AML-193 (cell line): ENCODE results near the gene ZSWIM5.
"Not testable (repeated sequence)": the region's sequence is repeated elsewhere in the genome, so short reads cannot be mapped to it uniquely, and the experiment has no call there.

Source experiments
- DNase-seq, 2 experiments: peaks; one replicate each; lab custom pipeline; 2025; lab: John Stamatoyannopoulos, UW

The ZSWIM5 gene

GRCh38 chr1:45093334-45093733, 113.1 kb downstream of the ZSWIM5 start:
- no peak for DNase-seq

- DNase-seq: no peak
Measured at GRCh38 chr1:45089711-45090110, 116.7 kb downstream of the ZSWIM5 start.

GRCh38 chr1:45084562-45084961, 121.8 kb downstream of the ZSWIM5 start:
- DNase-seq: no peak

GRCh38 chr1:45079533-45079932, 126.9 kb downstream of the ZSWIM5 start:
- no peak for DNase-seq

- not testable (repeated sequence) for DNase-seq
Measured at GRCh38 chr1:45076959-45077358, 129.4 kb downstream of the ZSWIM5 start.

GRCh38 chr1:45071567-45071966, 134.8 kb downstream of the ZSWIM5 start:
- no peak for DNase-seq

- no peak for DNase-seq
Measured at GRCh38 chr1:45067806-45068205, 138.6 kb downstream of the ZSWIM5 start.

- DNase-seq: no peak
Measured at GRCh38 chr1:45065083-45065482, 141.3 kb downstream of the ZSWIM5 start.

GRCh38 chr1:45062463-45062862, 143.9 kb downstream of the ZSWIM5 start:
- DNase-seq: not testable (repeated sequence)

- DNase-seq: no peak
Measured at GRCh38 chr1:45059829-45060228, 146.6 kb downstream of the ZSWIM5 start.

- no peak for DNase-seq
Measured at GRCh38 chr1:45057542-45057941, 148.9 kb downstream of the ZSWIM5 start.

GRCh38 chr1:45051005-45051772, 155.2 kb downstream of the ZSWIM5 start:
- no peak for DNase-seq

- no peak for DNase-seq
Measured at GRCh38 chr1:45047032-45047431, 159.4 kb downstream of the ZSWIM5 start.

- no peak for DNase-seq
Measured at GRCh38 chr1:45044916-45045315, 161.5 kb downstream of the ZSWIM5 start.

- DNase-seq: no peak
Measured at GRCh38 chr1:45043094-45043493, 163.3 kb downstream of the ZSWIM5 start.

GRCh38 chr1:45040297-45040696, 166.1 kb downstream of the ZSWIM5 start:
- no peak for DNase-seq

GRCh38 chr1:45038661-45039364, 167.6 kb downstream of the ZSWIM5 start:
- no peak for DNase-seq

GRCh38 chr1:45038240-45038639, 168.2 kb downstream of the ZSWIM5 start:
- DNase-seq: no peak

- DNase-seq: no peak
Measured at GRCh38 chr1:45037456-45037855, 168.9 kb downstream of the ZSWIM5 start.

GRCh38 chr1:45035631-45036301, 170.6 kb downstream of the ZSWIM5 start:
- no peak for DNase-seq

- no peak for DNase-seq
Measured at GRCh38 chr1:45033356-45033755, 173.0 kb downstream of the ZSWIM5 start.

GRCh38 chr1:45032837-45033236, 173.6 kb downstream of the ZSWIM5 start:
- DNase-seq: no peak

GRCh38 chr1:45026446-45026845, 180.0 kb downstream of the ZSWIM5 start:
- DNase-seq: no peak
